OCI-LY3 (cell line): ENCODE results near the gene ITPKB.

ENCODE experiments used
- H2AFZ ChIP-seq: fragments of 200-600, 300-600 bp; shearing (Covaris generic); 2 replicates; pipeline ENCODE4 v1.6.0; 2014; ENCODE audit warnings: antibody characterized with exemption, low read depth, low read length
- H3K27ac ChIP-seq: fragments of 200-600, 300-600 bp; sonication (generic); 2 replicates; pipeline ENCODE4 v1.5.1; 2014; ENCODE audit warnings: mild to moderate bottlenecking, low read length, moderate library complexity, mixed read lengths
- H3K27me3 ChIP-seq: fragments of 200-600, 300-600 bp; sonication (generic); 2 replicates; pipeline ENCODE4 v1.6.1; 2014; ENCODE audit warnings: low read depth, low read length, mixed read lengths
- H3K36me3 ChIP-seq: fragments of 200-600, 300-600 bp; sonication (generic); replicated peaks from 2 replicates; pipeline ENCODE3; 2014; ENCODE audit warnings: low read depth, low read length, mixed read lengths
- H3K4me1 ChIP-seq: fragments of 300-600, 200-600 bp; sonication (generic); 2 replicates; pipeline ENCODE4 v1.6.1; 2014; ENCODE audit warnings: low read length, mixed read lengths
- H3K4me2 ChIP-seq: fragments of 200-600, 300-600 bp; sonication (generic); 2 replicates; pipeline ENCODE4 v1.6.1; 2014; ENCODE audit warnings: low read length, mixed read lengths
- H3K4me3 ChIP-seq: fragments of 300-600, 200-600 bp; sonication (generic); 2 replicates; pipeline ENCODE4 v1.5.1; 2014; ENCODE audit warnings: antibody characterized with exemption, mild to moderate bottlenecking, low read length, moderate library complexity
- H3K79me2 ChIP-seq: fragments of 300-600, 200-600 bp; shearing (Covaris generic); 2 replicates; pipeline ENCODE4 v1.6.1; 2014; ENCODE audit warnings: mild to moderate bottlenecking, low read length, mixed read lengths
- H3K9ac ChIP-seq: fragments of 300-600, 200-600 bp; shearing (Covaris generic); 2 replicates; pipeline ENCODE4 v1.6.0; 2014; ENCODE audit warnings: mild to moderate bottlenecking, low read length, moderate library complexity
- H3K9me3 ChIP-seq: fragments of 200-600, 300-600 bp; shearing (Covaris generic); 2 replicates; pipeline ENCODE4 v1.6.1; 2014; ENCODE audit warnings: low read length, mixed read lengths; ENCODE audit not compliant: insufficient read depth
- H4K20me1 ChIP-seq: fragments of 200-600, 300-600 bp; sonication (generic); 2 replicates; pipeline ENCODE4 v1.6.1; 2016; ENCODE audit warnings: low read length, mixed read lengths; ENCODE audit not compliant: insufficient read depth
- CTCF ChIP-seq: fragments of 200-600, 300-600 bp; sonication (generic); IDR thresholded peaks from 2 replicates; pipeline ENCODE4 v1.5.1; 2014; ENCODE audit warnings: antibody characterized with exemption, low read length, low read depth
- EZH2phosphoT487 ChIP-seq: fragments of 200-600 bp; shearing (Covaris generic); IDR thresholded peaks from 2 replicates; pipeline ENCODE4 v1.6.1; 2018; ENCODE audit warnings: antibody characterized with exemption, mixed run types, low read depth

The ITPKB gene

GRCh38 chr1:226698659-226699058 is 40.4 kb downstream of the ITPKB start:
- TF ChIP-seq CTCF (no peak), EZH2phosphoT487 (no peak)
- H3K9me3 ChIP-seq, result no peaks in the 10 kb centered on the region
- no peak overlapping the region for H3K27ac ChIP-seq
- H3K4me1 ChIP-seq, result peaks cover 30% of the 10 kb centered on the region
- no peak overlapping the region for H2AFZ ChIP-seq
- peaks cover 6% of the 10 kb centered on the region; the same call in 1 of the 2 replicates for H4K20me1 ChIP-seq
- H3K4me2 ChIP-seq, result no peak overlapping the region
- no peak overlapping the region for H3K4me3 ChIP-seq
- no peak overlapping the region for H3K9ac ChIP-seq
- no peaks in the 10 kb centered on the region for H3K27me3 ChIP-seq
- H3K36me3 ChIP-seq, result no peaks in the 10 kb centered on the region
- H3K79me2 ChIP-seq, result no peaks in the 10 kb centered on the region

- peak overlapping the region; percentile 54; the same call in 1 of the 2 replicates for H3K27ac ChIP-seq
- H3K4me2 ChIP-seq, result peak overlapping the region; percentile 70
- H3K4me3 ChIP-seq, result no peak overlapping the region
- peaks cover 6% of the 10 kb centered on the region; the same call in 1 of the 2 replicates for H4K20me1 ChIP-seq
- no peaks in the 10 kb centered on the region for H3K79me2 ChIP-seq
- no peaks in the 10 kb centered on the region for H3K9me3 ChIP-seq
- no peak overlapping the region for H3K9ac ChIP-seq
- no peaks in the 10 kb centered on the region for H3K36me3 ChIP-seq
- H3K27me3 ChIP-seq, result no peaks in the 10 kb centered on the region
- H3K4me1 ChIP-seq, result peaks cover 29% of the 10 kb centered on the region
- H2AFZ ChIP-seq, result no peak overlapping the region
- TF ChIP-seq CTCF (no peak), EZH2phosphoT487 (no peak)
Measured at GRCh38 chr1:226697929-226698544, 41.0 kb downstream of the ITPKB start.

- Histone ChIP-seq H3K27me3 (no peaks in the 10 kb centered on the region), H3K79me2 (no peaks in the 10 kb centered on the region), H3K9me3 (no peaks in the 10 kb centered on the region), H2AFZ (no peak overlapping the region), H3K4me1 (peaks cover 22% of the 10 kb centered on the region), H3K4me3 (peak overlapping the region; percentile 11; the same call in 1 of the 2 replicates), H4K20me1 (peaks cover 6% of the 10 kb centered on the region; the same call in 1 of the 2 replicates), H3K36me3 (no peaks in the 10 kb centered on the region), H3K27ac (peak overlapping the region; percentile 54), H3K9ac (peak overlapping the region; percentile 19; the same call in 1 of the 2 replicates), H3K4me2 (peak overlapping the region; percentile 70)
- TF ChIP-seq EZH2phosphoT487, result no peak
Measured at GRCh38 chr1:226697151-226697928, 41.7 kb downstream of the ITPKB start.

- H3K27ac ChIP-seq, result peak overlapping the region; percentile 54
- H3K79me2 ChIP-seq, result no peaks in the 10 kb centered on the region
- no peaks in the 10 kb centered on the region for H3K9me3 ChIP-seq
- H3K4me3 ChIP-seq, result no peak overlapping the region
- no peaks in the 10 kb centered on the region for H3K36me3 ChIP-seq
- H2AFZ ChIP-seq, result no peak overlapping the region
- H3K9ac ChIP-seq, result peak overlapping the region; percentile 19; the same call in 1 of the 2 replicates
- H3K4me2 ChIP-seq, result peak overlapping the region; percentile 70
- H3K27me3 ChIP-seq, result no peaks in the 10 kb centered on the region
- H4K20me1 ChIP-seq, result peaks cover 6% of the 10 kb centered on the region; the same call in 1 of the 2 replicates
- TF ChIP-seq EZH2phosphoT487, result no peak
- no peak for TF ChIP-seq CTCF
- peaks cover 26% of the 10 kb centered on the region for H3K4me1 ChIP-seq
Measured at GRCh38 chr1:226696547-226696946, 42.5 kb downstream of the ITPKB start.
